Fibroblast of the conjunctiva (primary cell): ENCODE results near the gene ARFGEF2.
A peak's percentile ranks its signal among the peaks of the same experiment; 100 is the strongest.

ENCODE experiments used
- DNase-seq: peaks from one replicate; pipeline ENCODE4 v3.0.0-alpha.2; 2010; ENCODE audit warnings: low read depth

ARFGEF2 gene

DNA sequence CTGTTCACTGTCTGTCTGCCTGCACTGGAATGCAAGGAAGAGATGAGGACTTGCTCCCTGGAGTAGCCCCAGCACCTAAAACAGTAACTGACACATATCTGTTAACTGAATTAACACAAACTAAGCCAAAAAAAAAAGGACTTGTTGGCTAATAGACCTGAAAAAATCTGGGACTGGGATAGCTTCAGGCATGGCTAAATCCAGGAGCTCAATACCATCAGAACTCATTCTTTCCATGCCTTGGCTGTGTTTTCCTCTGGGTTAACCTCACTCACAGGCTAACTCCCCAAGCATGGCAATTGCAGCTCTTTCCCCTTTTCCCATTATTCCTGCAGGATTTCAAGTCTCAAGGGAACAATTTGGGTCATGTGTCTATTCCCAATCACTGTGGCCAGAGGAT is 21.6 kb upstream of the ARFGEF2 start:
- no peak for DNase-seq

DNA sequence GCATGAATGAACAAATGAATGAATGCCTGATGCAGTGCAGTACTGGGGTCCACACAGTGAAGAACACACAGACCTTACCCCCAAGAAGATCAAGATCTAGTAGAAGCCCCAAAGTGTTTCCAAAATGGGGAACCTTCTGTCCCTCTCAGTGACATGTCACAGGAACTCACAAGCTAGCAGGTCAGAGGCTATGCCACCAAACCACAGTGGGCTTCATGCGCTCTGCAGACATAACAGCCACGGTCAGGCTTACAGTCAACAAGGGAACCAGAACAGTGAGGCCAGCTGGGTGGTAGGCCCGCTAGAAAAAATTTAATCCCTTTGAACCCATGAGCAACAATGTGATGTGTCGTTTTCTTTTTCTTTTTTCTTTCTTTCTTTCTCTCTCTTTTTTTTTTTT is 20.2 kb upstream of the ARFGEF2 start:
- no peak for DNase-seq

DNA sequence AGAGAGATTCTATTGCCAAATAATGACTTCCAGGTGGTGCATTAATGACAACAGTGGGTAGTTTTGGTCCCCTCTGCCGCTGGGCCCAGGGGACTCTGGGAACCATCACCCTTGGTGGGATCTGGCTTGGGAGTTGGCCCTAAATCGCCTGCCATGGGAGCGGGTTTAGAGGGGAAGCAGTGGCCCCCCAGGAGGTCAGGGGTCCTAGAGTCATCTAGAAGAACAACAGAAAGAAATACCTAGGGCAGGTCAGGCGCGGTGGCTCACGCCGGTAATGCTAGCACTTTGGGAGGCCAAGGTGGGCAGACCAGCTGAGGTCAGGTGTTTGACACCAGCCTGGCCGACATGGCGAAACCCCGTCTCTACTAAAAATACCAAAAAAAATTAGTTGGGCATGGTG is 17.8 kb upstream of the ARFGEF2 start:
- DNase-seq: no peak

DNA sequence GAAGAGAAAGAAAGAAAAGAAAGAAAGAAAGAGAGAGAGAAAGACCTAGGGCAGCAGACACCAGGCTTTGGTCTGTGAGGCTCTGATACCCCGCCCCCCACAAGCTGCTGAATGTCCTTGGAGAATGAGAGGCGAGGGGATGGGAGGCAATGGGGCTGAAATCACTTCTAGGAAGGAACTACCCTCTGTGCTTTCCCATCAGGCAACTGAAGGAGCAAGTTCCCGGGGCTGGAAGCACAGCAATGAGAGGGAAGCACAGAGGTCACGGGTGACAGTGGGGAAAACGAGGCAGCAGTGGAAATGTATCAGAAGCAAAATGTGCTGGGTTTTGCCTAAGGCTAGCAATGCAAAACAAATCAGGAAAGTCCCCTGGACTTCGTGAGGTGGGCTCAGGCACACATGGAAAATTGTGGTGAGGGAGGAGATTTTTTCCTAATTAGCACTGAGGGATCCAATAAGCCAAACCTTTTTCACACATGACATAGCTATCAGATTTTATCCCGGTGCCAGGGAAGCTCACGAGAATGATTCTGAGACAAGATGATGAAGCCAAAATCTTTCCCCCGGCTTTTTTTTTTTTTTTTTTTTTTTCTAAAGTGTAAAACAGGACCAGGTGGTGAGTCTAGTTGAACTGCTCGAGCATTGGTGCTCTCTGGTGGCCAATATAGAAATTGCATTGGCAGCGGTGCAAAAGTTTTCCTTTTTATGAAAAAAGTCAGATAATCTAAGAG is 16.8 kb upstream of the ARFGEF2 start:
- DNase-seq: peak; percentile 52

GRCh38 chr20:48905297-48905647 is 16.2 kb upstream of the ARFGEF2 start:
- DNase-seq: no peak

GRCh38 chr20:48906221-48906877 is 15.2 kb upstream of the ARFGEF2 start:
- DNase-seq: no peak

DNA sequence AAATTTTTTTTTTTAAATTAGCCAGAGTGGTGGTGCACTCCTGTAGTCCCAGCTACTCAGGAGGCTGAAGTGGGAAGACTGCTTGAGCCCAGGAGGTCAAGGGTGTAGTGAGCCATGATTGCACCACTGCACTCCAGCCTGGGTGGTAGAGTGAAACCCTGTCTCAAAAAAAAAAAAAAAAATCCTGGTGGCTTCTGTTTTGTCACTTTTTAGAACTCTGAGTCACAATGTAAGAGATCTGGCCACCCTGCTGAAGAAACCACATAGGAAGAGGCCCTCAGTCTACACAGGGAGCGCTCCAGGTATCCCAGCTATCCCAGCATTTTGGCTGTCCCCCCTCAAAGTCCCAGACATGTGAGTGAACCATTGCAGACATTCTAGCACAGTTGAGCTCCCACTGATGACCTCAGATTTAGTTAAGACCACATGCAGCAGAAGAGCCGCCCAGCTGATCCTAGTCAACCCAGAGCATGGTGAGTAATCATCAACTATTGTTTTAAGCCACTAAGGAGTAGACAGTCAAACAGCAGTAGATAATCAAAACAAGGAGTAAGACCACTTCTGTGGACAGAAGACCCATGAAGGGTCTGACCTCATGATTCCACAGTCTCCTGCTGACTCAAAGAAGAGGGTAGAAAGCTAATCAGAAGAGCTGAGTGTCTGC is 12.7 kb upstream of the ARFGEF2 start:
- no peak for DNase-seq

DNA sequence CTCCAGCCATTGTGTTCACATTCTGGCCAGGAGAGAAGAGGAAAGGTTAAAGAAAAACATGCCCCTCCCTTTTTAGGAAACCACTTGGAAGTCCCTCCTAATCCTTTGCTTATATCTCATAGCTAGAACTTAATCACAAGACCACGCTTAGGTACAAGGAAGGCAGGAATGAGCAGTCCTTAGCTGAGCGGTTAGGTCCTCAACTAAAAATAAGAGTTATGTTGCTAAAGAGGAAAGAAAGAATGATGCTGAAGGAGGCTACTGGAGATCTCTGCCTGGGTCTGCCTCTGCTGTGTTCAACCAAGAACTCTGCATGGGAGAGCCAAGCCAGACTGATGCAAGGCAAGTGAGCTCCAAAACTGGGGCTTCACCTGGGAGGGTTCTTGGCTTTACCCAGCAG is 11.6 kb upstream of the ARFGEF2 start:
- DNase-seq: no peak

DNA sequence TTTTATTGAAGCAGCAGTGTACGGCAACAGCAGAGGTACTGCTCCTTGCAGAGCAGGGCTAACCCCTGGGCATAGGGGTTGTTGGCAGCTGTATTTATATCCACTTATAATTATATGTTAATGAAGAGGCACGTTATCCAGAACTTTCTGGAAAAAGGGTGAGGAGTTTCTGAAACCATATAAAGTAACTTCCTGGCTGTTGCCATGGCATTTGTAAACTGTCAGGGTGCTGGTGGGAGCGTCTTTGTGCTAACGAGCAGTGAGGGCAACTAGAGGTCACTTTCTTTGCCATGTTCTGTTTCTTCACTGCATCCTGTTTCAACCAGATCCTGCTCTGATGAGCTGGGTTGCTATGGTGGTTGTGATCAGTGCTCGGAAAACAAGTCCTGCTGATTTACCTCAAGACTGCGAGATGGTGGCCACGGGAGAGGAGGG is 11.1 kb upstream of the ARFGEF2 start:
- DNase-seq: no peak

DNA sequence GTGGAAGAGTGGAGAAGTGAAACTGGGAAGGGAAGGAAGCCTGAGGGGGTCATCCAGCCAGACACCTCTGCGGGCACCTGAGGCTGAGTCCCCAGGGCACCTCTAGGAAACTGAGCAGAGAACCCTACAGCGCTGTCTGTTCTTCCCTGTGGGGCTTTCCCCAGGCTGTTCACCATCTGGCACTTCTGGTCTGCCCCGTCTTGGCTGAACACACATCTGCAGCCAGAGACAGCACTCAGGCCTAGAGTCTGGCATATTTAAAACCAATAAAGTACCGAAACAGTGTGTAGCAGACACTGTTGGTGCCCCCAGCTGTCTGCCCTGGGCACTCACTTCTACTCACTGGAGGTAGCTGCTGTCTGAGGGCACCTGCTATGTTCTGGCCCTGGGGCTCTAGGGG is 9.4 kb upstream of the ARFGEF2 start:
- no peak for DNase-seq

DNA sequence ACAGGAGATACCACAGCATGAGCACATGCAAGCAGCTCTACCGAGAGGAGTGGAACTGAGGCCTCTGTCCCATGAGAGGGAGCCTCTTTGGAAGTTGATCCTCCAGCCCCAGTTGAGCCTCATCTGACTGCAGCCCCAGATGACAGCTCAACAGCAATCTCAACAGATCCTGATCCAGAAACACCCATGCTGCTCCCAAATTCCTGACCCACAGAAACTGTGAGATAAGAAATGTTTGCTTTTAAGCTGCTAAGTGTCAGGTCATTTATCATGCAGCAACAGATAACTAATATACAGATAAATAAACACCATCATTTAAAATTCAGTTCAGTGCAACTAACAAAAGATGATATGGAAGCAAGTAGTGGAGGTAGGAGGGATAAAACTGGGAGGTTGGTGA is 4.8 kb upstream of the ARFGEF2 start:
- no peak for DNase-seq

GRCh38 chr20:48919336-48919881 is 2.1 kb upstream of the ARFGEF2 start:
- no peak for DNase-seq

- no peak for DNase-seq
Measured at GRCh38 chr20:48919882-48920526, 1.5 kb upstream of the ARFGEF2 start.

DNA sequence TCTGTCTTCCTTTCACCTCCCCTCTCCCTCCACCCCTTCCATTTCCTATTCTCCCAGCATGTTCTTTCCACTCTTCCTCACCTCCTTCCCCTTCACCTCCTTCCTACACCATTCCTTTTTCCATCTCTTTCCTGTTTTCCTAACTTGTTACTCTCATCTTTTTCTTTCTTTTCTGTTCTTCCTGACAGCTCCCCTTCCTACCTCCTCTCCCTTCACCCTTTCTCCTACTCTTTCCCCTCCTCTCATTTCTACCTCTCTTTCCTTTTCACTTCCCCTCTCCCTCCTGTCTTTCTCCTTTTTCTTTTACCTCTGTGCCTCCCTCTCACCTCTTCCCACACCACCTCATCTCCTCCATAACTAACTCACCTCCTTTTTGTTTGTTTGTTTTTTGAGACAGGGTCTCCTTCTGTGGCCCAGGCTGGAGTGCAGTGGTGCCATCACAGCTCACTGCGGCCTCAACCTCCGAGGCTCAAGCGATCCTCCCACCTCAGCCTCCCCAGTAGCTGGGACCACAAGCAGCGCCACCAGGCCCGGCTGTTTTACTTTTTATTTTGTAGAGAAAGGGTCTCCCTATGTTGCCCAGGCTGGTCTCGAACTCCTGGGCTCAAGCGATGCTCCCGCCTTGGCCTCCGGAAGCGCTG is 864 bp upstream of the ARFGEF2 start:
- DNase-seq: no peak

- no peak for DNase-seq
Measured at GRCh38 chr20:48921883-48922820, 641 bp downstream of the ARFGEF2 start.

DNA sequence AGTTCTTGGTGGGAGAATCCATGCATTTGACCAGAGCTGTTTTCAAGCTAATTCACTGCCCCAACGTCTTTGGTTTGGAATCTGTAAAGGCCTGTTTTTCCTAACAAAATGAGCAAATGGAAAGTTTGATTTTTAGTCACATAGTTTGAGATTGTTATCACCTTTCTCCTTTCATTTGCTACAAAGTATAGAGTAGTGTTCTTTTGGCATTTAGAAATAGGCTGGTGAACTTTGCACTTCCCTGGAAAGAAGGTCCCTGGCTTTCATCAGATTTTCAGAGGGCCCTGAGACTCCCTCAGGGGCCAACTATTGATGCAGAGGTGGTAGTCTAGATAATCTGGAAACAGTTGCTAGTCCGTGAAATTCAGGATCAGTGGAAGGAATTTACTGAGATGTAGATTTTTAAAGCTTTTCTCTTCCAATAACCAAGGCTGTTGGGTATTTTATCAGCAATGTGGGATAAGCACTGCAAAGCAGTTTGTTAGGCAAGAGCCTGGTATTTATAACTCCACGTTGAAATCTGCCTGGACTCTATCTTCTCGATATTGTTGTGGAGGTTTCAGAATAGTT is 1.7 kb downstream of the ARFGEF2 start:
- no peak for DNase-seq

DNA sequence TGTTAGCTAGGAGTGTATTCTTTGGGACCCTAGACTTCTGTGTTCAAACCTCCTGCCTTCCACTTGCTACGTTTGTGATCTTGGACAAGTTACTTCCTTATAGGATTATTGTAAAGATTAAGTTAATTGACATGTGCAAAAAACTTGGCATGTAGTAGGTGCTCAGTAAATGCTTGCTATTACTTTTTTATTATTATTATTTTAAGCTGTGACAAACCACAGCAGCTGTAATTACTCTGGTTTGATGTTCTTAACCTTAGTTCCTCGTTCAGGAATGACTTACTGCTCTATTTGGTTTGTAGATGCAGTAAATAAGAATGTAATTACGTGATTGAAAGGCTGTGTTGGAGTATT is 3.2 kb downstream of the ARFGEF2 start:
- no peak for DNase-seq

DNA sequence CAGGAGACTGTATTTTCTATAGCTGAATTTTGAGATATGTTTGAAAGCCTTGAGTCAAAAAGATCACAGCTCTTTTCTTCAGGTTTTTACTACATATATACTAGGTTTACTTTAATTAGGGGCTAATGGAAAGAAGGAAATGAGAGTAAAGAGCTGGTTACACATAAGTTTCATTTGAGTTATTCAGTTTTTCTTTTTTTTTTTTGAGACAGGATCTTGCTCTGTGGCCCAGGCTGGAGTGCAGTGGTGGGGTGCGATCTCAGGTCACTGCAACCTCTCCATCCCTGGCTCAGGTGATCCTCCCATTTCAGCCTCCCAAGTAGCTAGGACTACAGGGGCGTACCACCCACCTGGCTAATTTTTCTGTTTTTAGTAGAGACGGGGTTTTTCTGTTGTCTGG is 4.8 kb downstream of the ARFGEF2 start:
- DNase-seq: no peak

DNA sequence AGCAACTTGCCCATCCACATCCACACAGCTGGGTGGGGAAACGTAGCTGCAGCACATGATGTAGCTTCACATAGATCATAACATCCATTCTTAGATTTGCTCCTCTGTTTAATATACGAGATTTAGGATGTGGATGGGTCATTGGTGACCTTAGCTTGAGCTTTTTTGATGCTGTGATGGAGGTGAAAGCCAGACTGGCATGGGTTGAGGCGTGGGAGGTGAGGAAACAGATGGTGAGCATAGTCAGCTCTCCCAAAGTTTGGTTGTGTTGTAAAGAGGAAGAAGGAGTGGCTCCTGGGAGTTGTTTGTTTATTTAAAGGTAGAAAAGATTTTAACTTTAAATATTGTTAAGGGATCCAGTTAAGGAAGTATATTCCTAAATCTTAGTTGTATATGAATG is 5.3 kb downstream of the ARFGEF2 start:
- no peak for DNase-seq

DNA sequence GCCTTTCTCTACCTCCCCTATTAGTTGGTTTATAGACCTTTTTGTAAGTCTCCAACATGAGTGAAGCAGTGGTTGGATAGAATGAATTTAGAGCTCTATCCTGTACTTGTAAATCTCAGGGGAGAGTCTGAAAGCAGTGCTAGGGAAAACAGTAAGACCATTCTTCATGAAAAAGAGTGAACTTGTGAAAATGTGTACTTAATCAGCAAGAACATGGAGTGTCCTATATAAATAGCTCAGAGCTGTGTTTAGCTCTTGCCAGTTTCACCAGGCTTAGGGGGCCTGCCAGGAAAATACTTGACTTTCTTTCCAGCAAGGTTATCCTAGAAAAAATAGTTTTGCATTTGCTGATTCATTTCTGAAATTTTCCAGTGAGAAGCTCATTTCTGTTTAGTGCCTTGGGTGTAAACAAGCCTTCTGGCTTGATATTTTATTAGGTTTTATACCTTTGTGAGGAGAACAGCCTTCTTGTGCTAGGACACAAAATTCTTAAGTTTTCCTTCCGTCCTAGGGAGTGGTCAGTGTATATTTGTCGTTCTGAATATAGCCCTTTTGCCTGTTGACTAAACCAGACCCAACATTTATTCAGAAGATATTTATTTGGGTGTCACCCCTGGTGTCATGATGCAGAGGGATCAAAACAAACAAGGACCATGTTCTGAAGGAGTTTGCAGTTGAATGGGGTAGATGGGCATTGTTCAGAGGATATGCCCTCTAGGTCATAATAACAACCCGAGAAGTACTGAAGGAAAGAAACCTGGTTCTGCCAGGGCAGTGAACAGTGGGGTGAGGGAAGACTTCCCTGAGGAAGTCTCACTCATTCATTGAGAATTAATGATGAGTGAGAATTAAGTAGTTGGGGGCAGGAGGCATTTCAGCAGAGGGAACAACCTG is 7.6 kb downstream of the ARFGEF2 start:
- peak; percentile 53 for DNase-seq
